HT-29 (cell line): Measurements from ENCODE around the gene DHRS1. TPM values are rescaled to one million over a fixed set of nuclear protein-coding genes. Genes with fewer than 3 reads are reported as not detected.

Source experiments
- DNase-seq: peaks from one replicate; pipeline ENCODE4 v3.0.0-alpha.2; 2015; ENCODE audit warnings: low spot score
- total RNA-seq: library from RNA; depleted of rRNA; stranded (reverse); fragments of >200 nt; shearing (Covaris generic); gene quantifications from 2 replicates; pipeline ENCODE4 v1.2.3, GENCODE V29; 2014

Gene DHRS1
- total RNA-seq, 1 experiment from 2014 or later: 19.7 TPM

DNA sequence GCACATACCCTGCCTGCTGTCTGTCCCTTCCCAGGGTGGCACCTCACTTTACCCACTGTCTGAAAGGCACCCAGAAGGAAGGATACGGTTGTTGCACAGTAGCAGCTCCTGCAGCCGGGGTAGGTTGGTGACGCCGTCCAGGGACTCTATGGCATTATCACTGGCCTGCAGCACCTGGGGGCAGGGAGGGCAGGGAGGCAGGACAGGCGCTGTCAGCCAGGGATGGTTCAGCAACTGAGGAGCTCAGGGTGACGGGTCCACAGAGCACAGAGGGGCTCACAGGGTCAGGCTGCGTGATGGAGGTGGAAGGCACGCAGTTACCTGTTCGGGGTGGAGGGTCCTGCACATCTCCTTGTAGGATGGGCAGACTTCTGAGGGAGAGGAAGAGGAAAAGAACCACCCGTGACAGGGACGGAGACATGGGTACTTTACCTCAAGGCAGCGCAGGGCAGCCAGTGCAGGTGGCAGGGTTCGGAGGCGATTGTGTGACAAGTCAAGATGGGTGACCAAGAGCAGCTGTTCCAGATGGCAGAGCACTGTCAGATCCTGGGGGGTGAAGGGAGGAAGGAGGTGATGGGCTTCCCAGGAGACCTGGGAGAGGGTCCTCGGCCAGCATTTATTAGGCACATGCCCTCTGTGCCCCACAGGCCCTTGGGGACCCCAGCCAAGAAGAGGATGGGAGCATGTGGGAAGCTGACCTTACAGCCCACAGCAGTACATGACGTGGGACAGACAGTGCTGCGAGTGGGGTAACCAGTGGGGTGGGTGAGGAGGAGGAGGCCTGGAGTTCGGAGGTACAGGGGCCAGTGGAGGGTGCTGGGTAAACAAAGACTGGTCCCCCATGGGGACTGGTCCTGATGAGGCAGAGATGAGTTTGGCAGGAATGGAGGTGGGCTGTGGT lies 33.0 kb downstream of the DHRS1 start:
- DNase-seq: no peak

DNA sequence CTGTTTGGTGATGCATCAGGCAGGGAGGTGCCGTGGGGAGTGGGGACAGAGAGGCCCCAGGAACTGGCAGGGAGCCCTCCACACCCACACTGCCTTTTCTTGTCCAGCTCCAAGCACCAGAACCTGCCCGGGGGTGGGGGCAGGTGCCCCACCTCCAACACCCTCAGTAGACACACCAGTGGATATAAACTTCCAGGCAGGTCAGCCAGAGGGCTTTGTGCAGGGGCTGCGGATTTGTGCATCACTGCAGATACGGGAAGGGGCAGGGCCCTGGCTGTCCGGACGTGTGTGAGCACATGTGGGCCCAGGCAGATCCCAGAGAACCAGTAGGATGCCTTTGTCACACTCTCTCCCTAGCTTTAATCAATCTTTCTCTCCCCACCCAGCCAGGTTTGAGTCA lies 35.3 kb downstream of the DHRS1 start:
- no peak for DNase-seq

DNA sequence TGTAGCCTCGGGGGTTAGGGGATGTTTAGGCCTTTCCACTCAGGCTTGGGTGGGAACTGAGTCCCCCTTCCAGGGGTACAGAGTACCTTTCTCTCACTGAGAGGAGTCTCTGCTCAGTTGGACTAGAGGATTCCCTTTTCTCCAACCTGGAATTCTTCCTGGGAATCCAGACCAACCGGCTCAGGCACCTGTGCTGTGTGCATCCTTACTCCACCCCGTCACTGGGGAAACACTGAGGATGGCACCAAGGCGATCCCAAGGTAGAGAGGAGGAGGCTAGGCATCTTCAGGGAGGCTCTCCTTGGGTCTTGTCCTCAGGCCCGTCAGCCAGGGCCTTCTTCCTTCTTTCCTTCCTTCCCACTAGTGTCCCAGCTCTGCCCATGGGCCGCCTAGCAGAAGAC lies 35.7 kb downstream of the DHRS1 start:
- DNase-seq: no peak

DNA sequence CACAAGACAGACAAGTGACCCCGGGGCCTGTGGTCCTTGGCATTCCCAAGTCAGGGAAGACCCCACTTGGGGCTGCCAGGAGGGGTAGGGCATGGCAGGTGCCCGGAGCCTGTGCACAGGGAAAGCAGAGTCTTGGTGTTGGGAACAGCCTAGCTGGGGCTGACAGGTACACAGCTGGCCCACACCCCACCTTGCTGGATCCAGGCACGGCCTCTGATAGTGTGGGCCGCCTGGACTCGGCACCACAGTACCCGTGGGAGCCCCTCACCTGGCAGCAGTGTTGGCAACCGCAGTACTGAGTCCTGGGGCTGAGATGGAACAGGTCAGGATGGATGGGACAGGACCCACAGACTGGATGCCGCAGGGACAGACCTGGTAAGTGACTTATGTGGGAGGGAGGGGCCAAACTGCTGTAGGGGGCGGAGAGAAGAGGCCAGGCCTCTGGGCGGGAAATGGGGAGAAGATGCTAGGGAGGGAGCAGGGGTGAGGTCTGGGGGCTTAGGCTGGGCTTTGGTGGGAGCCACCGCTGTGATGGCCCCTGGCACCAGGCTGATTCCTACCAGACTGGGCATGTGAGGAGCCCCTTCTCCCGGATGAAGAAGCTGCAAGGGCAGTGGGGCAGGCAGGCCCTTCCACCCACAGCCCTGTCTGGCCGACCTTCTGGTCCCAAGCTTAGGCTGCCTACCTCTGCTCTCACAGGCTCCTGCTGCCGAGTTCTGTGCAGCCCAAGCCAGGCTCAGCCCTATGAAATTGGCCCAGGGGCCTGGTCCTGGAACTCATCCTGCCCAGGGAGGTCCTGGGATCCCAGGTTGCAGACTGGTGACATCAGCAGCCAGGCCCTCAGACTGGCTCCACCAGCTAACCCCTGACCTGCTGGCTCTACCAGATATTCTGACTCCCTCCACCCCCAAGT lies 36.5 kb downstream of the DHRS1 start, which contains the start of gene TGM1:
Gene TGM1 (minus strand): TSS at position 357 of the 913 bp plus-strand sequence. CDS start 825 bp downstream, outside the sequence.
- DNase-seq: no peak

DNA sequence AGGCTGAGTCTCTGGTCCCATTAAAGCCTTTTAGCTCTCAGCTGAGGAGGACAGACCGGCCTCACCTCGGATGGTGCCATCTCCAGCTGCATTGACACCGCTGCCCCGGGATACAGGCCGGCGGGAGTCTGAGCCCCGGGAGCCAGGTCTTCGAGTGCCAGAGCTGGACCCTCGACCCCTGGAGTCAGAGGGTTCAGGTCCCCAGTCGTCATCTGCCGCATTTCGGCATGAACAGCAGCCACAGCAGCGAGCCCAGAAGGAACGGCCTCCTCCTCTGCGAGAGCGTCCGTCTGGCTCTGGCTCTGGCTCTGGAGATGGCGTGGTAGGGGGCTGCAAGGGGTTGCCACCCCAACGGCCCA lies 37.6 kb downstream of the DHRS1 start:
- DNase-seq: no peak

DNA sequence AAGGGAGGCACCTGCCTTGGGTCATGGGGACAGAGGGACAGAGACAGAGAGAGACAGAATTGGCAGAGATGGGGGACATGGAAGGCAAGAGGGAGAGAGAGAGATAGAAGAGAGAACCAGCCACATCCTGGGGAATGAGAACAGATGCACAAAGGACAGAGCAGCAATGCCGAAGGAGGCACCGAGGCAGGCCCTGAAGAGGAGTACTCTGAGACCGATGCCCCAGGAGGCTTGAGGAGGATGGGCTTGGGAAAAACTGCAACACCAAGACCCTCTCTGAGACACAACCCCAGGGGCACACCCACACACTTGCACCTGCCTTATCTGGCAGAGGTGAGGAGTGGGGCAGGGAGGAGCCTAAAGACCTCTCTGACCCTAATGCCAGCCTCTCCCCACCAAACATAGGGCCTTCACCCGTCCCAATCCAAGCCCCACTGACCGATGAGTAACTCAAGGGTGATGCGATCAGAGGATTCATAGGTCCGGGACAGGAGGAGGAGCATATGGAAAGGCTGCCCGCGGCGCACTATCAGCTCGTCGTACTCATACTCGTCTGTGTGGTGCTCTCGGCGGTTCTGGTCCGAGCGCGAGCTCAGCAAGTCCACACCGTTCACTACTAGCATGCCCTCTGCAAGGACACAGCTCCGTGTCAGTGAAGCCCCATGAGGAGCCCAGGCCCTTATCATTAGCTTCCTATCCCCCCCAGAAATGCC lies 38.2 kb downstream of the DHRS1 start:
- DNase-seq: no peak

DNA sequence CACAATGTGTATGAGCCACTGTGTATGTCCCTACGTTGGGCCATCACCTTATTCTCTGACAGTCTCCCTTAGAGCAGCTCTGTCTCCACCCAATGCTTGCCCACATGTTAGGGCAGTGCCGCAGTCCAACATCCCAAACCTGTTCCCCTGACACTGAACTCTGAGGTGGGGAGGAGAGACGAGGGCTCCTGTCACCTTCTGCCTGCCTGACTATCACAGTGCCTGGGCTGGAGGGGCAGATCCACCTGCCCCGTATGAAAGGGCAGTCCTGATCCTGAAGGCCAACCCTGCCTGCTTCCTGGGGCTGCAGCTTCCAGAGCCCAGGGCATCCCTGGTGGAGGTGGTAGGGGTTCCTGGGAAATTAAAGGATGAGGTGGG lies 38.8 kb downstream of the DHRS1 start:
- no peak for DNase-seq

DNA sequence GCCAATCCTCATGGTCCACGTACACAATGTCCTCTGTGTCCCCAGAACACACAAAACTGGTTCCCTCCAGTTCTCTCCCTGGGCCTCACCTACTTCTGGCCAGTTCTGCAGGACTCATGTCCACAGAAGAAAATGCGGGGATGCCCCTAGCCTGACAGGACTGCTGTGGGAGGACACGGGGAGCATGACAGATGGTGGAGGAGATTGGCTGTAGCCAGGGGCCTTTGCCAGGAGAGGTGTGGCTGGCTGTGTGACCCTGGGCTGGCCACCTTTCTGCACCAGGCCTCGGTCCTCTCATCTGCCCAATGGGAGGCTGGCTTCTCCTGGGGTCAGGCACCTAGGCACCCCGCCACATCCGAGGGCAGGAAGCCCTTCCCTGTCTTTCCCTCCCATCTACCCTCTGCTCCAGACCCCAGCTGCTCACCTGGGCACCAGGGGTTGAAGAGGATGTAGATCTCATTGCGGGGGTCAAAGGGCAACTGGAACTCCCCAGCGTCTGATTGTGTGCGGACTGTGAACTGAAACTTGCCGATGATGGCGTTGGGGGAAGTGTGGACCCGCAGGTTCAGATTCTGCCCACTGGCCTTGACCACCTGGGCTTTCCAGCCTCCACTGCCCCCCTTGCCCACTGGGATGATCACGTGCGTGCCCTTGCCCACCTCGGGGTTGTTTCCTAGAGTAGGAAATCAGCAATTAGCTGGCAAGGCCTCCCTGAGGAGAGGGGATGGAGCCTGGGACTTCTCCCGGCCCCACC lies 39.4 kb downstream of the DHRS1 start:
- no peak for DNase-seq

DNA sequence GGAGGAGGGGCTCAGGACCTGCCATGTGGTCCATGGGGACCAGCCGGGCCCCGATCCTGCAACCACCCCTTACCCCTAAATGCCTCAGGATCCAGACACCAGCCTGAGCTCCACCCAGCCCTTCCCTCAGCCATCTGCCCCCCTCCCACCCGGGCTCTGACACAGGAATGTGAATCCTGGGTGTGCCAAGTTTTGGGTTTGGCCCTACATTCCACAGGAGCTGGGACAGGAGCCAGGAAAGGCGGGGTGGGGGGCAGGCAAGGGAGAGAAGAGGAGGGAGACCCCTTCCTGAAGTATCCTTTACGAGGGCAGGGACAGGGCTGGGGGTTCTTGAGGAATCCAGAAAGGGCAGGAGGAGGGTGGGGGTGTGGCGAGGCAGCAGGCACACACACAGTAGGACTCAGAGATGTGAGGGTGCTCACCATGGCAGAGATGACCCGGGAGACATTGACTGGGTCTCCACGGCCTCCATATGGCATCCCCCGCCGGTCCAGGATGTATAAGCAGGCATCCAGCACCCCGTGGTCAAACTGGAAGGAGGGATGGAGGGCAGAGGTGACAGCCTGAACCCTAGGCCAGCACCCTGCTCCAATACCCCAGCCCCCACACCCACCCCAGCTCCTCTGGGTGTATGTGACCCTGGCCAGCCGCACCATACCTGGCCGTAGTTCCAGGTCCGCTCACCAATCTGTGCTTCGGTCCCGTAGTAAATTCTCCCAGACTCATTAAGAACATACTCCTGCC lies 40.1 kb downstream of the DHRS1 start:
- no peak for DNase-seq

DNA sequence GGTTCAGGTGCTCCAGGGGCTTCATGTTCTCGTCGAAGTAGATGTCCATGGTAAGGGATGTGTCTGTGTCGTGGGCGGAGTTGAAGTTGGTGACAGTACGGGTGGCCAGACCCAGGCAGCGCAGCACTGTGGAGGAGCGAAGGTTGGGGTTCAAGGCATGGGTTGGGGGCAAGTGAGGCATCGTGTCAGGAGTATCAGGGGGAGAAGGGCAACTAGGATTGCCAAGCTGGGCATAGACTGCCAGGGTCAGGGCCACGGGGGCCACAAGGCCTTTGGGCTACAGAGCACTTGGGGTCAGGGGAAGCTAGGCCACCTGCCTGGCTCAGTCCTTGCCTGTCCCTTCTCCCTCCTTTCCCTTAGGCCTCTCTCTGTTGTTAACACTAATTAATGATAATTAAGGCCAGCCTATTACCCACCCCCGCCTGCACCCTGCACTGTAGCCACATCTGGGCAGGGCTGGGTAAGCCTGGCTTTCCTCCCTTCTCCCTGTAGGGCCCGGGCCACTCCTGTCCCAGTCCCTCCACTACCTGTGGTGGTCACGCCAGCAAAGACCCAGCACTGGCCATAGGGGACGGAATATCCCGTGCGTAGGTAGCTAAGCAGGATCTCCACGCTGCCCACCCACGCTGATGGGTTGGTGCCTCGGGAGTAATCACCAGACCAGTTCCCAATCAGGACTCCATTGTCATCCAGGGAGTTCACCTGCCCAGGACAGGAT lies 40.9 kb downstream of the DHRS1 start:
- no peak for DNase-seq

DNA sequence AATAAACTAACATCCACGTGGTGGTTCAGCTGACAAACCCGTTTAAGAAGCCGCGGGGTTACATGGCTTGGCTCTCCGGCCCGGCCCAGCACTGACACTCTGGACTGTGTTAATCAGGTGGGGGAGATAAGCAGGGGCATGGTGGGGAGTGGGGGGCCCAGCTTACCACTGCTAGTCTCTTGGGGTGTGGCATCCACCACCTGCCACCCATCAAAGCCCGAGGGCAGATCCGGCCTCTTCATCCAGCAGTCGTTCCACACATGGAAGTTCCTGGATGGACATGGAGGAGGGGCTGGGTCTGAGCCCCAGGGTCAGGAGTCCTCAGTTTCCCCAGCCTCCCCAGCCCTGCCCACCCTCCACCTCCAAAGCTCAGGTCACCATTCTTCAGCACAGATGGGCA lies 41.5 kb downstream of the DHRS1 start:
- DNase-seq: no peak

DNA sequence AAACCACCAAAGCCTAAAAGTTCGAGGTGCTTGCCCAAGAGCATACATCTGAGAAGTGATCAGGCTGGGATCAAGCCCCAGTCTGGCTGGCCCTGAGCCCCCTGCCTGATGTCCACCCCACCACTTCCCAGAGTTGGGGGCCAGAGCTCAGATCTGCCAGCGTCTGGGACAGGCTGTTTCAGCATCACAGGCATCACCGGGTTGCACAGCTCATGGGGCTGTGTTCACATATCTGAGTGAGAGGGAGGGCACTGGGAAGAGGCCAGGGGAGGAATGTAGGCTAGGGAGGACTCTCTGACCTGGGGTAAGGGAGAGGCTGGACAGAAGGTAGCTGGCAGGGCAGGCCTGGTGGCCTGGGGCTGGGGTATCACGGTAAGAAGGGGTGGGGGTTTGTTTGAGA lies 42.6 kb downstream of the DHRS1 start:
- no peak for DNase-seq

DNA sequence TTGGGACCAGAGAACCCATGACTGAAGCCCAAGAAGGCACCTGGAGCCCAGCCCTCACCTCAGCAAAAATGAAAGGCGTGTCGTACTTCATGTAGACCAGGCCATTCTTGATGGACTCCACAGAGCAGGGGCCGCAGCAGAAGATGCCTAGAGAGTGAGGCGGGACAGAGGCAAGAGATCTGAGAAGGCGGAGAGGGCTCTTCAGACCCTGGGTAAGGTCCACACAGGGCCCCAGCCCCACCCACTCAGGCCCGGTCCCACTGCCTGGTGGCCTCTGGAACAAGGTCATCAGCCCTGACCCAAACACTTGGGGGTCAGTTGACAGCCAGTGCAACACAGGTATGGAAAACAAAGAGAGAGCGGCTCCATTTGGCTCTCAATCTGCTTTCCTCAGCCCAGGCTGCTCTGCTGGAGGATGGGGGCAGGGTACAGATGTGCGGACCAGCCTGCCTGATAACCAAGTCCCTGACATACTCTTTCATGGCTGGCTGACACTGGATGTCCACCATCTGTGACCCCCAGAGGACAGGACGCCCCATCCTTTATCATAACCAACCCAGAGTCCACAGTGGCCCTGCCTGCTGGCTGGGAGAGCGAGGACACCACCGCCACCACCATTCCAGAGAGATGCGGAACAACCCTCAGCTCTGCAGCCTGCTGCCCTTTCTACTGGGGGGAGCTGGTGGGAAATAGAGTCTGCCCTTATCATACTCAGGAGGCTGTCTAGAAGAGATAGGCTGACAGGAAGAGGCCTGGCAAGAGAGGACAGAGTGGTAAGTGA lies 43.5 kb downstream of the DHRS1 start:
- no peak for DNase-seq

DNA sequence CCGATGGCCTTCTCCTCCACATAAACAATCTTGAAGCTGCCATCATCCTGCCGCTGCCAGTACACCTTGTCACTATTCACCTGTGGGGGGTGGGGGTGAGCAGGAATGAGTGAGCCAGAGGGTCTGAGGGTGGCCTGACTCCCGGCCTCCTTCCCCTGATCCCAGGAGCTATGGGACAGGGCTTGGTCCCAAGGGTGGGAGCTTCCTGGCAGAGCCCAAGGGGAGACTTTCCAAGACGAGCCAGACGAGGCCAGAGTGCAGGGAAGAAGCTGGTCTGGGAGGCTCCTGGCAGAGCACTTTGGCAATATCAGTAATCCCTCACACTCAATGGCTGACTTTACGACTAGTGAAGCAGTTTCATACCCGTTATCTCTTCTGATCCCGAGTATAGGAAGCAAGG lies 44.1 kb downstream of the DHRS1 start:
- no peak for DNase-seq

DNA sequence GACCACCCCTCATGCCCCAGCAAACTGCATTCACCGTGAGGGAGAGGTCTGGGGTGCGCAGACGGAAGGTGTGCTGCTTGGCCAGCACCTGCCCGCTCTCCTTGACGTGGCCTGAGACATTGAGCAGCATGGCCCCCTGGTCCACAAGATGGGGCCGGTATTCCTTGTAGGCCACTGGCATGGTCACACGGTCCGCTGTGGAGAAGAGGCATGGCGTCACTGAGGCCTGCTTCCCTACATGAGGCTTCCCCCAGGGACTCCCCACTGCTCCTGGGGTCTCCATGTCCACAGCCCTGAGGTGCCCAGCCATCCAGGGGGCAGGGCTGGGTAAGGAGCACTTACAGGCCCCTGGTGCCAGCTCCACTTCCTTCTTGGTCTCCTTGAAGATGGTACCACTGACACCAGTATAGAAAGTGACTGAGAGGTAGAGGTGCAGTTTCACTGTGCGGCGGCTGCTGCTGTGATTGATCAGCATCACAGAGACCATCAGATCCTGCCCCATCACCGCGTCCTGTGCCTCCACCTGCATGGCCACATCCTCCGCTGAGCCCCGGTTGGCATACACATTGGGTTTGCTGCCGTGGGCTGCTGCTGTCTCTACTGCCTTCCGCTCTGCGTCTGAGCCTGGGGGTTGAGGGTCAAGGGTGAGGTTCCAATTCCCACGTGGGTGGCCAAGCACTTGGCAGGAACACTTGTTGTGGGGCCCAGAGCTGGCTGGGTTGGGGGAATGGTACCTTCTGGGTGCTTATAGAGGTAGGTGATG lies 44.8 kb downstream of the DHRS1 start:
- no peak for DNase-seq

DNA sequence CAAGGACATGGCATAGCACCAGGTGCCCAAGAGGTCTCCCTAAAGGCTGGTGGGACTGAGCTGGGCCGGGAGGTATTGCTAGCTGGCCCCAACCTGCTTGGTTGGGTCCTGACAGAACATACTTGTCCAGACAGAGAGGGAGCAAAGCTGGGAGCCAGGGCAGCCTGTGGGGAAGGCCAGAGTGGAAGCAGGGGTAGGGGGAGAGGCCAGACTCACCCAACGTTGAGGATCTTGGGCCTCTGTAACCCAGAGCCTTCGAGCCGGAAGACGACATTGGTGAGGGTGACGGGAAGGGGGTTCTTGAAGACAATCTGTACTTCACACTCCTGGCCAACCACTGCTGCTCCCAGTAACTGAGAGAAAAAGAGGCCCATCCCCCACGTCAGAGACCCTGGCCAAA lies 45.6 kb downstream of the DHRS1 start:
- DNase-seq: no peak

DNA sequence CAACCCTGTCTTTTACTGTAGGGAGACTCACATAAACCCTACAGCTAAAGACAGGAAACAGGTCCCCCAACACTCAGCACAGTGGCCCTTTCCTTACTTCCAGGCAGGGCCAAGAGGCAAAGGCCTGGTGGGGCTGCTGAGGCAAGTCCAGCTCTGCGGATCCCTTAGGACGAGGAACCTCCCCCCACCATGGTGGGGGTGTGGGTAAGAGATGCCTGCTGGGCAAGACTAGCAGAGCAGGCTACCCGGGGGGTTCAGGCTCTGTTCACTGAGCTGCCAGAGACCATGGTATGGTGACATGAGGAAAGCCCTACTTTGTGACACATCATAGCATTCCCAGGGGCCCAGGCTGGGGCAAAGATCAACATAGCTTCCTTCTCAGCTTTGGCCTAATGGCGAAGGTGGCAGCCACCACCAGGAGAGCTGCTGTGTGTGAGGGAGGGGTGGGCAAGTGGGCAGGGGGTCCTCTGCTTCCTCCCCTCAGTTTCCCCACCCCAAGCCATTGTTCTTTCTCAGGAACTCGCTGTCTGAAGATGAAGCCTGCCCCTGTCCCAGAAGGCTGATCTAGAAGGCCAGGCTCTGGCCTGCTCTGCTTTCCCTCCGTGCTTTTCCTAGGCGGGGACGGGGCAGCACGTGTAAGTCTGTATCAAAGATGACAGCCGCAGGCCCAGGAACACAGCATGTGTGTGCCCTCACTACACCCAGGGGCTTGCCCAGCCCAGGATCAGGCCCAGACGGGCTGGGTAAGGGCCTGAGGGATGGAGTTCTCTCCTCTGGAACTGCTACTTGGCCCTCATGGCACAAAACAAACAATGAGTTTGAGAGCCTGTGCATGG lies 47.1 kb downstream of the DHRS1 start:
- no peak for DNase-seq
